Right lobe of liver (tissue), 4 donors: Measurements from ENCODE around the gene PPIA.

Experiments
- CTCF ChIP-seq, 4 donors: fragments of 200-600 bp in 3 of 4; fragments of 450-650 bp in 1 of 4; IDR thresholded peaks; one replicate each; pipeline versions ENCODE4 v1.5.1 to v1.8.0; 2016 to 2022; ENCODE audit warnings: antibody characterized with exemption in 4 of 4, mild to moderate bottlenecking in 2 of 4
- POLR2A ChIP-seq: fragments of 450-650 bp; IDR thresholded peaks from one replicate; pipeline ENCODE4 v1.6.1; 2017; ENCODE audit warnings: antibody characterized with exemption, mild to moderate bottlenecking
- donor health status: DM: no; HTN: no; CAD: no.
- donor health status: DM: no; HTN: no; CAD: no.
- donor health status: DM: no; HTN: yes; CAD: no.

DNA sequence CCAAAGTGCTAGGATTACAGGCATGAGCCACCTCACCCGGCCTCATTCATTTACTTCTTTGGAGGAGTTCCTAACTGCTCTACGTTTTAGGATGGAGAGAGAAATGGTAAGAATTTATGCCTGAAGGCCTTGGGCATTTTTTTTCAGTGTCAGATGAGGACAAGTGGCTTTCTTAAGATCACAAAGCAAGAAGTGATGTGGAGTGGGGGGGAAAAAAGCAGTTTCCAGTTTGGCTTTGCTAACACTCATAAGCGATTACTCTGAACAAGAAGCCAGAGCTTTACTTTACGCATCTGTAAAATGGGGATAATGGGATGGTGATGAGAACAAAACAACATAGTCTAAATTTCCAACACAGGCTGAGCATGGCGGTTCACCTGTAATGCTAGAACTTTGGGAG lies 2.6 kb upstream of the PPIA start:
- TF ChIP-seq CTCF (IDR thresholded peaks at IDR 0.05) (no peak), POLR2A (no peak)
